ENCODE results near the gene PIM1. TPM values are rescaled to one million over a fixed set of nuclear protein-coding genes. Genes with fewer than 3 reads are reported as not detected.

Gene PIM1
- total RNA-seq, 1 donor from 2014 or later = 283 TPM

- intact Hi-C loops (cut with micrococcal nuclease) = loop anchor here (1.0 kb wide), 3 partner anchors 32 to 179 kb away; no protein-coding TSS in a partner anchor
- ChIA-PET POLR2A (interaction anchor here (0.6 to 4.8 kb wide), 9 partner anchors 31 to 764 kb away, joined by 3 to 49 read pairs (median 9); partner anchors contain the start of gene PIM1), CTCF (interaction anchor here (0.7 to 8.6 kb wide), 17 partner anchors 9 to 687 kb away, joined by 3 to 185 read pairs (median 6); partner anchors contain the start of genes C6orf89 and PPIL1)
- no peaks in the 10 kb centered on the region for H3K9me3 Mint-ChIP-seq
- no peak for DNase-seq
- H3K27me3 Mint-ChIP-seq = no peaks in the 10 kb centered on the region
- H3K36me3 Mint-ChIP-seq (ENCODE audit: low read depth) = no peaks in the 10 kb centered on the region
- TF ChIP-seq CTCF (IDR thresholded peaks at IDR 0.05) = no peak
- peaks cover 18% of the 10 kb centered on the region for H3K4me1 Mint-ChIP-seq
- ATAC-seq (ENCODE audit: low read depth) = no peak
- no peak overlapping the region for H3K4me3 Mint-ChIP-seq
- H3K27ac Mint-ChIP-seq = no peak overlapping the region
These were observed 38.8 kb downstream of the PIM1 start for GRCh38 chr6:37208793-37209192.

- POLR2A ChIA-PET = interaction anchor here (0.6 to 4.8 kb wide), 14 partner anchors 32 to 617 kb away, joined by 3 to 49 read pairs (median 7); partner anchors contain the start of genes C6orf89 and MTCH1
- H3K9me3 Mint-ChIP-seq = no peaks in the 10 kb centered on the region
- intact Hi-C loops (cut with micrococcal nuclease) = loop anchor here (1.0 to 2.0 kb wide), 6 partner anchors 37 to 595 kb away; partner anchors contain the start of gene C6orf89
- H3K27me3 Mint-ChIP-seq = no peaks in the 10 kb centered on the region
- H3K4me3 Mint-ChIP-seq = no peak overlapping the region
- CTCF ChIA-PET = interaction anchor here (0.7 to 8.6 kb wide), 30 partner anchors 8 to 543 kb away, joined by 3 to 185 read pairs (median 4); partner anchors contain the start of genes C6orf89, MTCH1 and PPIL1
- no peaks in the 10 kb centered on the region for H3K36me3 Mint-ChIP-seq (ENCODE audit: low read depth)
- ATAC-seq (ENCODE audit: low read depth) (no peak), DNase-seq (no peak)
- no peak overlapping the region for H3K27ac Mint-ChIP-seq
- TF ChIP-seq CTCF (IDR thresholded peaks at IDR 0.05) = no peak
- peaks cover 18% of the 10 kb centered on the region for H3K4me1 Mint-ChIP-seq
These were observed 39.7 kb downstream of the PIM1 start for GRCh38 chr6:37209461-37210205.

GRCh38 chr6:37210313-37210968 lies 40.5 kb downstream of the PIM1 start:
- H3K4me3 Mint-ChIP-seq = no peak overlapping the region
- ChIA-PET CTCF (interaction anchor here (0.7 to 8.6 kb wide), 28 partner anchors 9 to 527 kb away, joined by 3 to 185 read pairs (median 4); partner anchors contain the start of genes C6orf89 and MTCH1), POLR2A (interaction anchor here (0.9 to 4.8 kb wide), 11 partner anchors 33 to 325 kb away, joined by 3 to 49 read pairs (median 9); partner anchors contain the start of genes C6orf89 and MTCH1)
- intact Hi-C loops (cut with micrococcal nuclease) = loop anchor here (1.0 to 2.0 kb wide), 6 partner anchors 38 to 596 kb away; partner anchors contain the start of gene C6orf89
- no peak for DNase-seq
- TF ChIP-seq CTCF (IDR thresholded peaks at IDR 0.05) = no peak
- no peaks in the 10 kb centered on the region for H3K27me3 Mint-ChIP-seq
- H3K9me3 Mint-ChIP-seq = no peaks in the 10 kb centered on the region
- peaks cover 18% of the 10 kb centered on the region for H3K4me1 Mint-ChIP-seq
- H3K36me3 Mint-ChIP-seq (ENCODE audit: low read depth) = no peaks in the 10 kb centered on the region
- peak overlapping the region; percentile 36 for H3K27ac Mint-ChIP-seq
- peak; percentile 71 for ATAC-seq (ENCODE audit: low read depth)

- peaks cover 11% of the 10 kb centered on the region for H3K4me1 Mint-ChIP-seq
- no peak for TF ChIP-seq CTCF (IDR thresholded peaks at IDR 0.05)
- no peak overlapping the region for H3K4me3 Mint-ChIP-seq
- no peaks in the 10 kb centered on the region for H3K9me3 Mint-ChIP-seq
- no peaks in the 10 kb centered on the region for H3K27me3 Mint-ChIP-seq
- CTCF ChIA-PET = interaction anchor here (0.9 to 8.2 kb wide), 7 partner anchors 10 to 446 kb away, joined by 3 to 185 read pairs (median 6); partner anchors contain the start of gene C6orf89
- DNase-seq (no peak), ATAC-seq (ENCODE audit: low read depth) (no peak)
- POLR2A ChIA-PET = no interaction called here
- intact Hi-C loops (cut with micrococcal nuclease) = no loop called here
- H3K27ac Mint-ChIP-seq = no peak overlapping the region
- no peaks in the 10 kb centered on the region for H3K36me3 Mint-ChIP-seq (ENCODE audit: low read depth)
These were observed 42.3 kb downstream of the PIM1 start for GRCh38 chr6:37212268-37212667.

Data from activated B cell treated with CpG ODN at 0.5 μM for 24 hours (primary cell).